Lower leg skin (tissue), 3 donors: ENCODE measurements around the gene ZNF148.

ENCODE experiments used
- CTCF ChIP-seq, 3 donors: fragments of 450-650 bp; IDR thresholded peaks; one replicate each; pipeline ENCODE4 v1.5.1; 2016; ENCODE audit warnings: antibody characterized with exemption in 3 of 3, mild to moderate bottlenecking in 3 of 3, moderate library complexity in 2 of 3
- POLR2A ChIP-seq, 2 donors: fragments of 450-650 bp; IDR thresholded peaks; one replicate each; pipeline ENCODE4 v1.6.1; 2016 to 2017; ENCODE audit warnings: antibody characterized with exemption in 2 of 2, mild to moderate bottlenecking in 1 of 2, moderate library complexity in 1 of 2

- no peak for TF ChIP-seq CTCF (IDR thresholded peaks at IDR 0.05)
- no peak for TF ChIP-seq POLR2A (IDR thresholded peaks at IDR 0.05)
Observed at GRCh38 chr3:125378762-125379161, 3.6 kb upstream of the ZNF148 start.
